DOHH2 (cell line): ENCODE data around the gene PLEKHA1.

Experiments used
- EZH2phosphoT487 ChIP-seq: fragments of 200-600 bp; sonication (generic); IDR thresholded peaks from 2 replicates; pipeline ENCODE4 v1.6.1; 2017; ENCODE audit warnings: borderline replicate concordance, mild to moderate bottlenecking, antibody characterized with exemption, low read length, moderate library complexity, mixed read lengths
- TF ChIP-seq, protein P1 (sequence below): fragments of 200-600 bp; sonication (generic); IDR thresholded peaks from one replicate; pipeline ENCODE4 v1.5.1; 2014; ENCODE audit warnings: antibody characterized with exemption, mild to moderate bottlenecking, low read depth, low read length; ENCODE audit not compliant: poor library complexity, severe bottlenecking

- TF ChIP-seq, protein P1, sequence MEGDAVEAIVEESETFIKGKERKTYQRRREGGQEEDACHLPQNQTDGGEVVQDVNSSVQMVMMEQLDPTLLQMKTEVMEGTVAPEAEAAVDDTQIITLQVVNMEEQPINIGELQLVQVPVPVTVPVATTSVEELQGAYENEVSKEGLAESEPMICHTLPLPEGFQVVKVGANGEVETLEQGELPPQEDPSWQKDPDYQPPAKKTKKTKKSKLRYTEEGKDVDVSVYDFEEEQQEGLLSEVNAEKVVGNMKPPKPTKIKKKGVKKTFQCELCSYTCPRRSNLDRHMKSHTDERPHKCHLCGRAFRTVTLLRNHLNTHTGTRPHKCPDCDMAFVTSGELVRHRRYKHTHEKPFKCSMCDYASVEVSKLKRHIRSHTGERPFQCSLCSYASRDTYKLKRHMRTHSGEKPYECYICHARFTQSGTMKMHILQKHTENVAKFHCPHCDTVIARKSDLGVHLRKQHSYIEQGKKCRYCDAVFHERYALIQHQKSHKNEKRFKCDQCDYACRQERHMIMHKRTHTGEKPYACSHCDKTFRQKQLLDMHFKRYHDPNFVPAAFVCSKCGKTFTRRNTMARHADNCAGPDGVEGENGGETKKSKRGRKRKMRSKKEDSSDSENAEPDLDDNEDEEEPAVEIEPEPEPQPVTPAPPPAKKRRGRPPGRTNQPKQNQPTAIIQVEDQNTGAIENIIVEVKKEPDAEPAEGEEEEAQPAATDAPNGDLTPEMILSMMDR = no peak
- TF ChIP-seq EZH2phosphoT487 = no peak
Observed at GRCh38 chr10:122454603-122455080, 80.1 kb downstream of the PLEKHA1 start, which contains the start of gene ARMS2.
